SIG-M5 (cell line): ENCODE data around the gene ABCC9.

Experiments
- DNase-seq: peaks from one replicate; lab custom pipeline; 2025; lab: John Stamatoyannopoulos, UW

ABCC9 gene

DNA sequence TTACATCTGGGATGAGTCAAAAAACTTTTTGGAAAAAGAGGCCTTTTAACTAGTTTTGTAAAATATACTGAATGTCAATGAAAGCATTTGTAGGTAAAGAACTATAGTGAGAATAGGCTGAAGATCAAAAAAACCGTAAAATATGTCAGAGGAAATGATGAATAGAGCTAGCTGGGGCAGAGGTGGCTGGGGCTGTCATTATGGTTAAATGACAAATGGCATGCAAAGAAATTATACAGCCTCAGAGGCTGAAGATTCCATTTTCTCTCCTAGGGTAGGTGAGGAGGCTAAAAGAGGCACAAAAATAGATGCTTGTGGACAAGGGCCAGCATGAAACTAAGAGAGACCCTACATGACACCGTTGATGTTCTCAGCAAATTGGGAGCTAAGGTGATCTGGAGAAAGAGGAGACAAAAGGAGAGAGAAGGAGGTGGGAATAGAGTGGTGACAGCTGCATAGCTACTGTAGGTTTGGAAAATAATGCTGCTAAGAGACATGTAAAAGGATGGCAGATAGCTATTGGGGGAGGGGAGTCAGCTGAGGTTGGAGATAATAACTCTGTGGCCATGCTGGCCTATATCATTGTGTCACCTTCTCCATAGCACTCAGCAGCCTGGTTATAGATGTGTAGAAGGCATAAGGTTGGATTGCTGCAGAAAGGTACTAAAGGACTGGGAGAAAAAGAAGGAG, 63.8 kb downstream of the ABCC9 start:
- DNase-seq, result no peak

- DNase-seq, result no peak
Measured at GRCh38 chr12:21865846-21866245, 75.4 kb downstream of the ABCC9 start.

DNA sequence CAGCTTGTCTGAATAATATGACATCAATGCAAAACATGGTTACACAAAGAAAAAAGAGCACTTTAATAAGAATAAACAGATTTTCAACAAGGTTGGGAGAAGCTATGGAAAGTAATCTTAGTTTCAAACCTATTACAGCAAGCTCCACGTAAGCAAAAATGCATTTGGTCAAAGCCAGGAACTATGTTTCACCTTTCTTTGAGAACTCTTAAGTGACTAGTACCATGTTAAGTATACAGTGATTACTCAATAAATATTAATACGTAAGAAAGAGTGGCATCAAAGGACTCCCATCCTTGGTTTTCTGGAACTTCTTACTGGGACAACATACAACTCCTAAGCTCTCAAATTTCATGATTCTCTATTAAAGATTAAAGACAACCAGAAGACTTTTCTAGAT, 80.7 kb downstream of the ABCC9 start:
- no peak for DNase-seq

DNA sequence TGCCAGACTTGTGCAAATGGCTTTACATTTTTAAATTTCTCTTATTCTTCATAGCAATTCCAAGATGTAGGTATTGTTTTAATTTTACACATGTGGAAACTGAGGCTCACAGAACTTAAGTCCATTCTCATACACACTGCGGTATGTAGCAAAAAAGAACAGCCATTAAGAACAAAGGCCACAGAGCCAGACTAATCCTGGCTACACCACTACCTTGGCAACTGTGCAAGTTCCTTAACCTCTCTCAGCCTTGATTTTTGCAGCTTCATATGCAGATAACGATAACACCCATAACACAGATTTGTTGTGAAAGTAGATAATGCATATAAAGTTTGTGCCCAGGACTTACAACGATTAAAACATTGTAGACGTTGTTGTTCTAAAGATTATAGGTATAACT, 81.1 kb downstream of the ABCC9 start:
- DNase-seq, result no peak

GRCh38 chr12:21852251-21852650, 89.0 kb downstream of the ABCC9 start:
- DNase-seq, result no peak

GRCh38 chr12:21851151-21851550, 90.1 kb downstream of the ABCC9 start:
- DNase-seq, result no peak

- DNase-seq, result no peak
Measured at GRCh38 chr12:21850419-21850818, 90.8 kb downstream of the ABCC9 start.

DNA sequence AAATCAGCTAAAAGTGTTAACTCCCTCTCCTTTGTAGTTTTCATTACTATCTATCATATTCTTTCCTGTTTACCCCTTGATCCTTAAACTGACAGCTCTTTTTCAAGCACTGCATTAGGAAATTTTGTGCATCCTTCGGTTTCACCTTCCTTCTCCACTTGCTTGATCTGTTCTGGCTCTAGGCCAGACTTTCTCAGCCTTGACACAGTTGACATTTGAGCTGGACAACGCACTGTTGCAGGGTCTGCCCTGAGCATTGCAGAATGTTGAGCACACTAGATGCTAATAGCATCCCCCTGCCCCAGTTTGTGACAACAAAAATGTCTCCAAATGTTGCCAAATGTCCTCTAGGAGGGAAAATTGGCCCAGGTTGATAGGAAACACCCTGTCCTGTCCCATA, 91.3 kb downstream of the ABCC9 start:
- DNase-seq, result no peak

- no peak for DNase-seq
Measured at GRCh38 chr12:21848192-21848591, 93.0 kb downstream of the ABCC9 start.

- DNase-seq, result no peak
Measured at GRCh38 chr12:21843795-21844194, 97.4 kb downstream of the ABCC9 start.

DNA sequence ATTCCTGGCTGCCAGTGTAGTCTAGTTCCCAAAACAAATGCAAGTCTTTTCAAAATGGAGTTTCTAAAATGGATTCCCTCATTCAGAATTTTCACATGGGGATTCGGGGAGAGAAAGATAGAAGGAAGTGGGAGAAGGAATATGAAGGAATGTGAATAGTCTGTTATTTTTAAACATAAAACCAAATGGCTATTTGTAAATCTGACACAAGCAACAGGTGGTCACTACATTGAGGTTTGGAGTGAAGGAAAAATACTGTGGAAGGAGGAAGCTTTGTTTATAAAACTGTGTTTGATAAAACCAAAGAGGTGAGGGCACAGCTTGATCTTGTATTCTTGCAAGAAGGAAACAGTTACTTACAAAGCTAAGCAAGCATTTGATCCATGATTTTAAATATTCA, 101.5 kb downstream of the ABCC9 start:
- DNase-seq, result no peak

- no peak for DNase-seq
Measured at GRCh38 chr12:21837847-21838246, 103.4 kb downstream of the ABCC9 start.

- DNase-seq, result no peak
Measured at GRCh38 chr12:21831791-21832344, 109.4 kb downstream of the ABCC9 start.

DNA sequence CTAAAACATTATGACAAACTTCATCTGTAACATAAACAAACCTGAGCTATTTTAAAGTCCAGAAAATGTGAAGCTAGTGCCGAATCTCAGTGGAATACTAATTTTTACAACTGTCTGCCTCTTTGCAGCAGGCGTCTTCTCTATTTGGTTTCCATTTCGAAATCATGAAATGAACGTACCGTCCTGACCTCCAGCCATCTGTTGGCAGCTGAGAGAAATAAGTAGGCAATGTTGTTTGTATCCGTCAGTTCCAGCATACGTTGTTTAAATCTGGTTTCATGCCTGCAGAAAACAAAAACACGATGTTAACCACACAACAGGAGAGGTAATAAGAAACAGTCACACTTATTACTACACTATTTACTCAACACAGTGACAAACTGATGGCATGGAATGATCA, 112.4 kb downstream of the ABCC9 start:
- DNase-seq, result no peak

DNA sequence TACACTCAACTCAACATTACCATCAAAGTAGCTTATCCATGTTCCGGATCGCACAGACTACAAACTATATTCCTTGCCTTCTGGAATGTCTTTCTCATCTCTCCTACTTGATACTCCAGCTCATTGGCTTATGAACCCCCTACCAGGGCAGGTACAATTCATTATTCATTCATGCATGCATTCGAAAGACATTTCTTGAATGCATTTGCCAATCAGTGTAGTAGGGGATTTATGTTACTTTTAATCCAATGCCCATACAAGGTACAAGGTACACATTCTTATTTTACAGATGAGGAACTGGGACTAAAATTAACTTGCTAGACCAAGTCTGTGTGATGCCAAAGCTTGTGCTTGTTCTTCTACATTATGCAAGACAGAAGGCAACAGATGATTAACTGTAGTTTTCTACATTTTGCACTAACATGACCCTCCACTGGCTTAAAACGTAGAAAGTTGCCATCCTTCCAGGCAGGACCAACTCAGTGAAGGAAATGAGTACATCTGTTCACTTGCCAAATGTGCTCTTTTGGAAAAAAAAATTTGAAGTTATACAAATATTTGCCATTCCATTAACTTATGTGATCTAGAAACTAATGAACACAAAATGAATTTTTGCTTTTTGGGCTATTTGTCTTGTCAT, 113.0 kb downstream of the ABCC9 start:
- no peak for DNase-seq

DNA sequence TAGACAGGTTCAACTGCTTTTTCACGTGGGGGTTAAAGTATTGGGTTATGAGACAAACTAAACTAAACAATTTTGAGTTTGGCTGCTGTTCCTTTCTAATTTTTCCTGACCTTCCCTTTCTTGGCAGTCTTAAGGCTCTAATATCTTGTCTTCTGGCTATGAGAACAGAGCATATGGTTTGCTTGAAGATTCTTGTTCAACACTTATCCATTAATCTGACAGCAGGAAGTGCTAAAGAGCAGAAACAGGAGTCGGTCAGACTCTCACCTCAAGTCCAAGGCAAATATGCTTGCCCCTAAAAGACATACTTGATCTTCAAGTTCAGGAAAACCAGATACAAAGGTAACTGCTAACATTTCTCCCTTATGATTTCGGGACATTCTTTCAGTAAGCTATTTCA, 114.1 kb downstream of the ABCC9 start:
- no peak for DNase-seq

- no peak for DNase-seq
Measured at GRCh38 chr12:21826618-21826910, 114.7 kb downstream of the ABCC9 start.

GRCh38 chr12:21825886-21826617, 115.2 kb downstream of the ABCC9 start:
- DNase-seq, result no peak

DNA sequence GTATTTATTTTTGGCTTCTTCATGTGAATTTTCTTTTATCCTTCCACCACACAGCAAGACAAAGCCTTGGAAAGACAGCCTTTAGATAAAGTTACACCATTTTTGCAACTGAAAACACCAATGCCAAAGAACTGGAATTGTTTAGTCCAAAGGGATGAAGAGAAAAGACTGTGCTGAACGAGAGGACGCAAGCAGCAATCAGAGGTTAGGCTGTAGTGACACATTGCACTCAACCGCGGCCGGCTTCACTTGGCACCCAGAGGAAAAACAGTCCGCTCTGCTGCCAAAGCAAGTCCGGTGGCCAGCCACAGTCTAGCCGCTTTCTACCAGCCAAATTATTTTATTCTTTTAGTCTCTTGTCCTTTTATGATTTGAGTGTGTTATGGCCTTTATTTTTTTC, 117.6 kb downstream of the ABCC9 start:
- DNase-seq, result no peak

GRCh38 chr12:21819678-21820077, 121.5 kb downstream of the ABCC9 start:
- DNase-seq, result no peak

GRCh38 chr12:21819236-21819635, 122.0 kb downstream of the ABCC9 start:
- no peak for DNase-seq

- DNase-seq, result no peak
Measured at GRCh38 chr12:21818627-21819026, 122.6 kb downstream of the ABCC9 start.
